ENCODE data around the gene LUC7L3. TPM values are rescaled to one million over a fixed set of nuclear protein-coding genes. Genes with fewer than 3 reads are reported as not detected.

Gene LUC7L3
- total RNA-seq, 2 donors from 2014 or later, result 122 to 169 TPM

GRCh38 chr17:50790618-50791017 is 71.2 kb downstream of the LUC7L3 start:
- no peak overlapping the region for H3K27ac ChIP-seq (ENCODE audit: low read depth, low read length)
- H3K27me3 Mint-ChIP-seq (ENCODE audit: insufficient read depth), result no peaks in the 10 kb centered on the region
- no peaks in the 10 kb centered on the region for H3K9me3 ChIP-seq (ENCODE audit: control insufficient read depth, low read length)
- 92 to 98% methylated on average over 5 to 6 of the region's 6 CpGs for WGBS, 2 experiments (ENCODE audit: insufficient coverage in 1 of 2, insufficient read length in 1 of 2)
- no peaks in the 10 kb centered on the region for H3K36me3 ChIP-seq (ENCODE audit: control insufficient read depth, insufficient read depth, low read length)
- H3K4me3 ChIP-seq (ENCODE audit: low read length), result no peak overlapping the region
- DNase-seq, result no peak
- no peaks in the 10 kb centered on the region for H3K4me1 ChIP-seq (ENCODE audit: control insufficient read depth, insufficient read depth, low read length)
- no peak overlapping the region for H3K27ac Mint-ChIP-seq
- H3K4me1 Mint-ChIP-seq, result peaks cover 3% of the 10 kb centered on the region
- no peaks in the 10 kb centered on the region for H3K9me3 Mint-ChIP-seq
- no peaks in the 10 kb centered on the region for H3K36me3 Mint-ChIP-seq (ENCODE audit: low read depth)
- no peaks in the 10 kb centered on the region for H3K27me3 ChIP-seq (ENCODE audit: control insufficient read depth, insufficient read depth, low read length, poor library complexity, severe bottlenecking)
- no peak for TF ChIP-seq CTCF (conservative IDR thresholded peaks at IDR 0.05)
- no peak overlapping the region for H3K9ac ChIP-seq (ENCODE audit: extremely low read depth, low read length, poor library complexity, severe bottlenecking)
- H3K4me3 Mint-ChIP-seq, result no peak overlapping the region

GRCh38 chr17:50792132-50792531 is 72.7 kb downstream of the LUC7L3 start:
- H3K9me3 ChIP-seq (ENCODE audit: control insufficient read depth, low read length), result no peaks in the 10 kb centered on the region
- 91 to 97% methylated on average over 7 of the region's 7 CpGs for whole genome bisulfite sequencing, 2 experiments (ENCODE audit: insufficient coverage in 1 of 2, insufficient read length in 1 of 2)
- no peaks in the 10 kb centered on the region for H3K9me3 Mint-ChIP-seq
- H3K27ac ChIP-seq (ENCODE audit: low read depth, low read length), result no peak overlapping the region
- H3K27me3 ChIP-seq (ENCODE audit: control insufficient read depth, insufficient read depth, low read length, poor library complexity, severe bottlenecking), result no peaks in the 10 kb centered on the region
- no peak overlapping the region for H3K27ac Mint-ChIP-seq
- no peak overlapping the region for H3K9ac ChIP-seq (ENCODE audit: extremely low read depth, low read length, poor library complexity, severe bottlenecking)
- H3K36me3 Mint-ChIP-seq (ENCODE audit: low read depth), result no peaks in the 10 kb centered on the region
- TF ChIP-seq CTCF (conservative IDR thresholded peaks at IDR 0.05), result no peak
- H3K4me1 Mint-ChIP-seq, result peaks cover 8% of the 10 kb centered on the region
- H3K36me3 ChIP-seq (ENCODE audit: control insufficient read depth, insufficient read depth, low read length), result no peaks in the 10 kb centered on the region
- no peaks in the 10 kb centered on the region for H3K27me3 Mint-ChIP-seq (ENCODE audit: insufficient read depth)
- H3K4me3 ChIP-seq (ENCODE audit: low read length), result no peak overlapping the region
- no peaks in the 10 kb centered on the region for H3K4me1 ChIP-seq (ENCODE audit: control insufficient read depth, insufficient read depth, low read length)
- DNase-seq, result no peak
- no peak overlapping the region for H3K4me3 Mint-ChIP-seq

- Histone ChIP-seq H3K36me3 (ENCODE audit: control insufficient read depth, insufficient read depth, low read length) (no peaks in the 10 kb centered on the region), H3K9ac (ENCODE audit: extremely low read depth, low read length, poor library complexity, severe bottlenecking) (no peak overlapping the region), H3K27me3 (ENCODE audit: control insufficient read depth, insufficient read depth, low read length, poor library complexity, severe bottlenecking) (no peaks in the 10 kb centered on the region), H3K4me3 (ENCODE audit: low read length) (no peak overlapping the region), H3K27ac (ENCODE audit: low read depth, low read length) (no peak overlapping the region), H3K9me3 (ENCODE audit: control insufficient read depth, low read length) (no peaks in the 10 kb centered on the region), H3K4me1 (ENCODE audit: control insufficient read depth, insufficient read depth, low read length) (no peaks in the 10 kb centered on the region)
- Mint-ChIP-seq H3K4me1 (peaks cover 13% of the 10 kb centered on the region), H3K36me3 (ENCODE audit: low read depth) (no peaks in the 10 kb centered on the region), H3K4me3 (no peak overlapping the region), H3K27me3 (ENCODE audit: insufficient read depth) (no peaks in the 10 kb centered on the region), H3K9me3 (no peaks in the 10 kb centered on the region), H3K27ac (no peak overlapping the region)
- no peak for TF ChIP-seq CTCF (conservative IDR thresholded peaks at IDR 0.05)
- DNase-seq, result no peak
- 96 to 100% methylated on average over 5 to 8 of the region's 8 CpGs for WGBS, 2 experiments (ENCODE audit: insufficient coverage in 1 of 2, insufficient read length in 1 of 2)
Observed at GRCh38 chr17:50793007-50793406, 73.6 kb downstream of the LUC7L3 start.

Data from endodermal cell (in vitro differentiated cells).